Hepatocyte (in vitro differentiated cells): ENCODE results near the gene CAST. TPM values are rescaled to one million over a fixed set of nuclear protein-coding genes. Genes with fewer than 3 reads are reported as not detected.

ENCODE experiments used
- DNase-seq: peaks from one replicate; pipeline ENCODE4 v3.0.0-alpha.2; 2016; ENCODE audit warnings: low spot score
- H2AFZ ChIP-seq: fragments of 200-600 bp; sonication (generic); 2 replicates; pipeline ENCODE4 v1.6.0; 2016; ENCODE audit warnings: antibody characterized with exemption, mild to moderate bottlenecking
- H3K27ac ChIP-seq: fragments of 200-600 bp; sonication (generic); 2 replicates; pipeline ENCODE4 v1.5.1; 2016; ENCODE audit warnings: mild to moderate bottlenecking
- H3K27me3 ChIP-seq: fragments of 200-600 bp; sonication (generic); 2 replicates; pipeline ENCODE4 v1.6.1; 2016
- H3K36me3 ChIP-seq: fragments of 200-600 bp; sonication (generic); replicated peaks from 2 replicates; pipeline ENCODE4 v1.5.1; 2016; ENCODE audit warnings: low read depth; ENCODE audit not compliant: insufficient read depth
- H3K4me1 ChIP-seq: fragments of 200-600 bp; sonication (generic); 2 replicates; pipeline ENCODE4 v1.5.1; 2016; ENCODE audit warnings: mild to moderate bottlenecking, moderate library complexity; ENCODE audit not compliant: insufficient read depth
- H3K4me2 ChIP-seq: fragments of 200-600 bp; sonication (generic); 2 replicates; pipeline ENCODE4 v1.6.0; 2016
- H3K4me3 ChIP-seq: fragments of 200-600 bp; sonication (generic); 2 replicates; pipeline ENCODE4 v1.5.1; 2016; ENCODE audit warnings: mild to moderate bottlenecking
- H3K79me2 ChIP-seq: fragments of 200-600 bp; sonication (generic); 2 replicates; pipeline ENCODE4 v1.6.0; 2017; ENCODE audit warnings: mild to moderate bottlenecking
- H3K9me2 ChIP-seq: fragments of 200-600 bp; sonication (generic); replicated peaks from 2 replicates; pipeline ENCODE4 v1.6.0; 2017; ENCODE audit warnings: mild to moderate bottlenecking; ENCODE audit not compliant: insufficient read depth
- H3K9me3 ChIP-seq: fragments of 200-600 bp; sonication (generic); 2 replicates; pipeline ENCODE4 v1.5.1; 2016; ENCODE audit warnings: low read depth, mild to moderate bottlenecking
- H4K20me1 ChIP-seq: fragments of 200-600 bp; sonication (generic); 2 replicates; pipeline ENCODE4 v1.6.0; 2016; ENCODE audit warnings: mild to moderate bottlenecking; ENCODE audit not compliant: insufficient read depth, poor library complexity, severe bottlenecking
- CTCF ChIP-seq: fragments of 200-600 bp; sonication (generic); IDR thresholded peaks from 2 replicates; pipeline ENCODE4 v1.5.1; 2016; ENCODE audit warnings: antibody characterized with exemption, mild to moderate bottlenecking; ENCODE audit not compliant: poor library complexity
- EZH2 ChIP-seq: fragments of 200-600 bp; sonication (generic); IDR thresholded peaks from 2 replicates; pipeline ENCODE4 v1.6.1; 2016; ENCODE audit warnings: antibody characterized with exemption, mild to moderate bottlenecking, borderline replicate concordance
- EZH2phosphoT487 ChIP-seq: fragments of 200-600 bp; sonication (generic); IDR thresholded peaks from one replicate; pipeline ENCODE4 v1.6.1; 2018; ENCODE audit warnings: antibody characterized with exemption, mild to moderate bottlenecking, low read depth, moderate library complexity; ENCODE audit not compliant: unreplicated experiment, severe bottlenecking
- WGBS: methylation state at CpG from one replicate; pipeline ENCODE4 v1.1.6; 2016; ENCODE audit warnings: low lambda C conversion rate; ENCODE audit errors: missing lambda C conversion rate; 5-methylcytosine and 5-hydroxymethylcytosine counted together
- polyA plus RNA-seq: library from polyadenylated mRNA; unstranded; fragments of >200 nt; fragmentation: Nextera tagmentation; extraction: Ambion mirVana; gene quantifications from 2 replicates; pipeline ENCODE4 v1.2.1, GENCODE V29; 2016
- total RNA-seq: library from RNA; depleted of rRNA; stranded (reverse); fragments of >200 nt; gene quantifications from 2 replicates; pipeline ENCODE4 v1.2.3, GENCODE V29; 2014

Gene CAST
- total and polyA plus RNA-seq, 2 experiments from 2014 or later = 140 to 177 TPM

DNA sequence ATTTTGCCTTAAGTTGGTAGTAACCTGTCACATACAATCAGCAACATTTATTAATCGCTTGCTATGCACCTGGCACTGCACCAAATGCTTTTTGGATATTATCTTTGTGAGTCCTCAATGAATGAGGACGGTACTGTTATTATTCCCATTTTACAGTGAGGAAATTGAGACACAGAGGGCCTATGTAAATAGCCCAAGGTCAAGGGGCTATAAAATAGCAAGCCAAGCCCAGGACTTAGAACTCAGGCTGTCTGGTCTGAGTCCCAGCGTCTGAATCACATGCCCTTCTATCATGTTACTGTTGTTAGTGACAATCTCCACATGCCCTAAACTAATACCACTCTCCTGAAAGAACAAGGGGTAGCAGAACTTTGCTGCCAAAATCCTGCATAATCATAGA, 85.5 kb downstream of the CAST start:
- 47% methylated on average over 3 of the region's 3 CpGs for WGBS
- no peak overlapping the region for H3K4me2 ChIP-seq
- no peak overlapping the region for H3K27ac ChIP-seq
- H3K36me3 ChIP-seq = peaks cover 3% of the 10 kb centered on the region
- H2AFZ ChIP-seq = no peak overlapping the region
- TF ChIP-seq EZH2 (no peak), EZH2phosphoT487 (no peak), CTCF (no peak)
- no peaks in the 10 kb centered on the region for H3K9me2 ChIP-seq
- no peak overlapping the region for H3K4me3 ChIP-seq
- peak; percentile 25 for DNase-seq
- H3K4me1 ChIP-seq = peaks cover 11% of the 10 kb centered on the region
- no peaks in the 10 kb centered on the region for H3K9me3 ChIP-seq
- no peaks in the 10 kb centered on the region for H3K79me2 ChIP-seq
- H4K20me1 ChIP-seq = no peaks in the 10 kb centered on the region
- no peaks in the 10 kb centered on the region for H3K27me3 ChIP-seq

GRCh38 chr5:96750110-96750822, 88.1 kb downstream of the CAST start:
- no peaks in the 10 kb centered on the region for H3K9me2 ChIP-seq
- DNase-seq = no peak
- H2AFZ ChIP-seq = no peak overlapping the region
- no peak overlapping the region for H3K4me3 ChIP-seq
- no peak overlapping the region for H3K27ac ChIP-seq
- H3K9me3 ChIP-seq = no peaks in the 10 kb centered on the region
- no peak overlapping the region for H3K4me2 ChIP-seq
- H3K79me2 ChIP-seq = no peaks in the 10 kb centered on the region
- WGBS = 94% methylated on average over 6 of the region's 6 CpGs
- H3K4me1 ChIP-seq = peaks cover 5% of the 10 kb centered on the region
- H3K36me3 ChIP-seq = no peaks in the 10 kb centered on the region
- TF ChIP-seq EZH2phosphoT487 = no peak
- no peak for TF ChIP-seq CTCF
- TF ChIP-seq EZH2 = no peak
- H3K27me3 ChIP-seq = no peaks in the 10 kb centered on the region
- H4K20me1 ChIP-seq = no peaks in the 10 kb centered on the region

- Histone ChIP-seq H3K36me3 (no peaks in the 10 kb centered on the region), H4K20me1 (no peaks in the 10 kb centered on the region), H2AFZ (no peak overlapping the region), H3K4me2 (no peak overlapping the region), H3K27me3 (no peaks in the 10 kb centered on the region), H3K79me2 (no peaks in the 10 kb centered on the region), H3K4me3 (no peak overlapping the region), H3K9me3 (no peaks in the 10 kb centered on the region), H3K27ac (no peak overlapping the region), H3K9me2 (no peaks in the 10 kb centered on the region), H3K4me1 (no peaks in the 10 kb centered on the region)
- 76% methylated on average over 6 of the region's 6 CpGs for WGBS
- DNase-seq = no peak
- no peak for TF ChIP-seq CTCF
- TF ChIP-seq EZH2 = no peak
- TF ChIP-seq EZH2phosphoT487 = no peak
Observed at GRCh38 chr5:96751203-96752169, 89.3 kb downstream of the CAST start.
